K562 (cell line): ENCODE measurements around the gene DACT3. TPM values are rescaled to one million over a fixed set of nuclear protein-coding genes. Genes with fewer than 3 reads are reported as not detected.
A peak's percentile ranks its signal among the peaks of the same experiment; 100 is the strongest.

Experiments
- ATAC-seq: fragments of 200-7000 bp; cut with Tn5 transposase; 3 replicates; pipeline ENCODE4 v1.9.1; 2020; ENCODE audit warnings: moderate library complexity
- BruUV-seq: library from RNA; stranded (reverse); fragments of 400-500 nt; replicated peaks from 2 replicates; lab custom pipeline; 2021; lab: Mats Ljungman, UMichigan
- CTCF ChIA-PET: fragments of 300-600 bp; formaldehyde crosslinking; extraction: SDS; loops from one replicate; lab custom pipeline; 2021; ENCODE audit warnings: low intra/inter-chr PET ratio; lab: Yijun Ruan, JAX
- POLR2A ChIA-PET: fragments of 300-600, 350-650 bp; sonication (Branson Sonifier 250); formaldehyde crosslinking; extraction: SDS; loops from one replicate; lab custom pipeline; 2021; ENCODE audit warnings: antibody characterized with exemption, inconsistent platforms; lab: Yijun Ruan, JAX
- DNase-seq, 4 experiments: peaks; one replicate each; pipeline versions ENCODE4 v3.0.0 to v3.0.0-alpha.2; 2011 to 2018; ENCODE audit warnings: low spot score in 3 of 4, mixed read lengths in 3 of 4; ENCODE audit errors: extremely low read depth in 1 of 4
- FAIRE-seq: peaks from 2 replicates; lab custom pipeline; 2011; peaks lifted over from hg19 to GRCh38; lab: Jason Lieb, UNC
- H2AFZ ChIP-seq: 2 replicates; pipeline ENCODE4 v1.6.0; 2011; ENCODE audit warnings: low read depth, low read length, control low read depth, inconsistent platforms
- H3K27ac ChIP-seq: fragments of 200-600 bp; 3 replicates; pipeline ENCODE4 v1.8.0; 2011; ENCODE audit warnings: low read depth, mild to moderate bottlenecking, control low read depth, inconsistent platforms, low read length, moderate library complexity, mixed read lengths; ENCODE audit errors: extremely low read depth
- H3K27me3 ChIP-seq, 2 experiments: fragments of 300-600 bp in 1 of 2; 2 replicates in 1 of 2; 3 replicates in 1 of 2; pipeline versions ENCODE4 v1.6.0 to v1.8.0; 2011; ENCODE audit warnings: inconsistent platforms in 2 of 2, low read length in 2 of 2, mild to moderate bottlenecking in 1 of 2, mixed read lengths in 1 of 2, moderate library complexity in 1 of 2; ENCODE audit not compliant: control insufficient read depth in 2 of 2, insufficient read depth in 2 of 2
- H3K36me3 ChIP-seq: fragments of 300-600 bp; 3 replicates; pipeline ENCODE4 v1.8.0; 2011; ENCODE audit warnings: mild to moderate bottlenecking, low read length, inconsistent platforms; ENCODE audit not compliant: control insufficient read depth, insufficient read depth
- H3K4me1 ChIP-seq, 2 experiments: fragments of 200-600 bp in 1 of 2; replicated peaks in 1 of 2; 2 replicates in 1 of 2; 3 replicates in 1 of 2; pipeline versions ENCODE4 v1.5.1 to v1.8.0; 2011; ENCODE audit warnings: inconsistent platforms in 2 of 2, low read length in 2 of 2, mild to moderate bottlenecking in 1 of 2, mixed read lengths in 1 of 2, moderate library complexity in 1 of 2; ENCODE audit not compliant: control insufficient read depth in 2 of 2, insufficient read depth in 2 of 2
- H3K4me2 ChIP-seq: 2 replicates; pipeline ENCODE4 v1.6.1; 2011; ENCODE audit warnings: low read length, control low read depth, inconsistent platforms, mixed read lengths; ENCODE audit not compliant: insufficient read depth
- H3K4me3 ChIP-seq: fragments of 200-600 bp; sonication (generic), shearing (Covaris generic); 2 replicates; pipeline ENCODE4 v1.5.1; 2016; ENCODE audit warnings: control low read depth, inconsistent platforms
- H3K79me2 ChIP-seq: fragments of 200-600 bp; 3 replicates; pipeline ENCODE4 v1.8.0; 2011; ENCODE audit warnings: low read length, inconsistent platforms; ENCODE audit not compliant: control insufficient read depth, insufficient read depth
- H3K9ac ChIP-seq, 2 experiments: 2 replicates each; pipeline versions ENCODE4 v1.6.0 to v1.6.1; 2011; ENCODE audit warnings: low read depth in 2 of 2, low read length in 2 of 2, control low read depth in 1 of 2, inconsistent platforms in 1 of 2, mild to moderate bottlenecking in 1 of 2, mixed read lengths in 1 of 2; ENCODE audit not compliant: insufficient read depth in 1 of 2
- H3K9me1 ChIP-seq: one replicate; pipeline ENCODE4 v1.6.0; 2011; ENCODE audit warnings: inconsistent platforms, mild to moderate bottlenecking, low read length, moderate library complexity; ENCODE audit not compliant: control insufficient read depth, insufficient read depth
- H3K9me3 ChIP-seq: replicated peaks from 2 replicates; pipeline ENCODE4 v1.5.1; 2011; ENCODE audit warnings: low read depth, low read length, inconsistent platforms; ENCODE audit not compliant: control insufficient read depth, insufficient read depth
- H4K20me1 ChIP-seq: replicated peaks from 2 replicates; pipeline ENCODE4 v1.6.1; 2011; ENCODE audit warnings: low read length, inconsistent platforms, mixed read lengths; ENCODE audit not compliant: control insufficient read depth, insufficient read depth
- CTBP1 ChIP-seq: fragments of 450-650 bp; IDR thresholded peaks from 2 replicates; pipeline ENCODE4 v1.6.1; 2016; ENCODE audit warnings: borderline replicate concordance
- EHMT2 ChIP-seq: fragments of 450-650 bp; IDR thresholded peaks from 2 replicates; pipeline ENCODE4 v1.6.1; 2018; ENCODE audit warnings: antibody characterized with exemption
- MAX ChIP-seq: sonication (generic); formaldehyde crosslinking; IDR thresholded peaks from 2 replicates; pipeline ENCODE4 v1.9.0; 2022; ENCODE audit warnings: mild to moderate bottlenecking, missing genetic modification reagents
- MCM7 ChIP-seq, 2 experiments: fragments of 450-650 bp; IDR thresholded peaks; 2 replicates each; pipeline ENCODE4 v1.6.1; 2016 to 2018
- MYC ChIP-seq, 2 experiments: fragments of 250-450 bp in 1 of 2; sonication (Bioruptor Pico) in 1 of 2; IDR thresholded peaks; 2 replicates each; pipeline versions ENCODE4 v1.5.1 to v1.6.1; 2012 to 2021; ENCODE audit warnings: low read depth in 2 of 2, borderline replicate concordance in 1 of 2, improper control_type of control experiment in 1 of 2, low read length in 1 of 2, mild to moderate bottlenecking in 1 of 2, moderate library complexity in 1 of 2
- NFRKB ChIP-seq: fragments of 450-650 bp; IDR thresholded peaks from 2 replicates; pipeline ENCODE4 v1.6.1; 2016; ENCODE audit warnings: low read depth
- NRF1 ChIP-seq, 2 experiments: fragments of 450-650 bp; IDR thresholded peaks in 1 of 2; conservative IDR thresholded peaks in 1 of 2; 2 replicates each; pipeline ENCODE4 v1.6.1; 2014; ENCODE audit warnings: mild to moderate bottlenecking in 2 of 2
- PURB ChIP-seq: sonication (generic); formaldehyde crosslinking; IDR thresholded peaks from 2 replicates; pipeline ENCODE4 v1.9.0; 2021; ENCODE audit warnings: low read depth, mild to moderate bottlenecking, missing genetic modification reagents
- RBFOX2 ChIP-seq: fragments of 200-400 bp; formaldehyde crosslinking; IDR thresholded peaks from 2 replicates; pipeline ENCODE4 v1.6.1; 2017; ENCODE audit warnings: low read depth, mild to moderate bottlenecking, low read length, moderate library complexity
- RREB1 ChIP-seq: fragments of 250-450 bp; sonication (Bioruptor Pico); IDR thresholded peaks from 2 replicates; pipeline ENCODE4 v1.4.0; 2020
- SRSF9 ChIP-seq: fragments of 200-400 bp; formaldehyde crosslinking; IDR thresholded peaks from 2 replicates; pipeline ENCODE4 v1.6.1; 2017; ENCODE audit warnings: low read depth, low read length, borderline replicate concordance
- TFAP4 ChIP-seq: sonication (generic); formaldehyde crosslinking; IDR thresholded peaks from 2 replicates; pipeline ENCODE4 v1.8.0; 2022; ENCODE audit warnings: missing genetic modification reagents, mild to moderate bottlenecking, moderate library complexity, borderline replicate concordance
- ZNF263 ChIP-seq: sonication (generic); formaldehyde crosslinking; IDR thresholded peaks from 2 replicates; pipeline ENCODE4 v1.8.0; 2022; ENCODE audit warnings: mild to moderate bottlenecking, missing genetic modification reagents, borderline replicate concordance
- ZNF384 ChIP-seq: IDR thresholded peaks from 2 replicates; pipeline ENCODE4 v1.6.1; 2012; ENCODE audit warnings: low read depth, low read length, improper control_type of control experiment
- ZNF699 ChIP-seq: fragments of 250-450 bp; sonication (Bioruptor Pico); IDR thresholded peaks from 2 replicates; pipeline ENCODE4 v1.8.0; 2021; ENCODE audit warnings: mild to moderate bottlenecking, moderate library complexity; ENCODE audit not compliant: insufficient replicate concordance
- ZNF707 ChIP-seq: fragments of 250-450 bp; sonication (Bioruptor Pico); conservative IDR thresholded peaks from 2 replicates; pipeline ENCODE4 v1.8.0; 2022; ENCODE audit warnings: inconsistent platforms, mild to moderate bottlenecking, moderate library complexity
- whole genome bisulfite sequencing: fragments of 100-300 bp; shearing (Covaris generic); methylation state at CpG from one replicate; pipeline ENCODE4 v1.1.6; 2016; ENCODE audit warnings: low coverage, mixed read lengths; ENCODE audit not compliant: insufficient coverage; ENCODE audit errors: missing lambda C conversion rate; 5-methylcytosine and 5-hydroxymethylcytosine counted together
- in situ Hi-C: fragments of 300-500 bp; cut with MboI; formaldehyde crosslinking; loops from 4 replicates; pipeline ENCODE4 v1.15.0; 2018; ENCODE audit warnings: inconsistent platforms, mixed read lengths
- intact Hi-C: fragments of 100-400 bp; cut with micrococcal nuclease; formaldehyde crosslinking; loops from 2 replicates; pipeline ENCODE4 v1.14.2; 2022
- polyA plus RNA-seq, 8 experiments: library from polyadenylated mRNA; depleted of rRNA in 4 of 8; stranded (reverse) in 5 of 8; unstranded in 3 of 8; fragments of >200 nt; fragmentation: Nextera tagmentation in 2 of 8; fragmentation: Illumina TruSeq in 1 of 8; extraction: Ambion mirVana in 2 of 8; extraction: Trizol in 1 of 8; gene quantifications; 2 replicates each; pipeline versions ENCODE4 v1.2.1 to v1.2.3, GENCODE V29; 2011 to 2014; ENCODE audit warnings: inconsistent platforms in 1 of 8, missing spikeins in 1 of 8
- total RNA-seq, 7 experiments: library from RNA; depleted of rRNA in 6 of 7; stranded (reverse); fragments of >200 nt in 6 of 7; fragmentation: Illumina TruSeq in 2 of 7; extraction: Trizol in 2 of 7; gene quantifications; 2 replicates each; pipeline versions ENCODE4 v1.2.1 to v1.2.3, GENCODE V29; 2011 to 2021; ENCODE audit warnings: low replicate concordance in 1 of 7

Gene DACT3
- total and polyA plus RNA-seq, 9 of the 15 experiments (the other 6 are each of a cell fraction or from before 2014, with no cell fraction given), result 0.67 to 6.5 (median 3.5) TPM

- DNase-seq, result peak; percentile 55 to 63 (median 56)
- in situ Hi-C loops (no loop called here), intact Hi-C loops (no loop called here)
- H3K4me1 ChIP-seq, result peaks cover 15 to 46% of the 10 kb centered on the region in 2 experiments; a peak in 4 of 5 replicates
- H3K27me3 ChIP-seq, result no peaks in the 10 kb centered on the region
- peak overlapping the region; percentile 64; the same call in 2 of the 3 replicates for H3K27ac ChIP-seq
- CTCF ChIA-PET, result no interaction called here
- no peak overlapping the region for H2AFZ ChIP-seq
- H3K4me2 ChIP-seq, result peak overlapping the region; percentile 76
- no TSS peak for BruUV-seq
- POLR2A ChIA-PET, result interaction anchor here (0.8 to 3.6 kb wide), 6 partner anchors 9 to 59 kb away, joined by 3 to 30 read pairs (median 4); no protein-coding TSS in a partner anchor
- peaks cover 30% of the 10 kb centered on the region for H4K20me1 ChIP-seq
- H3K9me1 ChIP-seq, result no peaks in the 10 kb centered on the region
- H3K9ac ChIP-seq, result peak overlapping the region; percentile 99 to 100
- peaks cover 49% of the 10 kb centered on the region for H3K79me2 ChIP-seq
- 11% methylated on average over 2 of the region's 2 CpGs for WGBS
- peaks cover 54% of the 10 kb centered on the region; the same call in 2 of the 3 replicates for H3K36me3 ChIP-seq
- H3K9me3 ChIP-seq, result peaks cover 11% of the 10 kb centered on the region
- FAIRE-seq, result peak; percentile 75
- ATAC-seq, result peak; percentile 25
- H3K4me3 ChIP-seq, result peak overlapping the region; percentile 79
- TF ChIP-seq ZNF699 (CRISPR knock-in tag), result no peak
- peak; percentile 79 for TF ChIP-seq ZNF384
- TF ChIP-seq PURB (CRISPR knock-in tag), result no peak
- TF ChIP-seq MAX (CRISPR knock-in tag), result no peak
- TF ChIP-seq ZNF263 (CRISPR knock-in tag), result 0 out of 2 replicates have a peak, but pooled peaks have one; percentile 3
- no peak for TF ChIP-seq NFRKB
- no peak for TF ChIP-seq EHMT2
- TF ChIP-seq MYC (IDR thresholded peaks at IDR 0.05; ENCODE audit: low read depth, low read length), result no peak
- no peak for TF ChIP-seq MYC (CRISPR knock-in tag; IDR thresholded peaks at IDR 0.05; ENCODE audit: borderline replicate concordance, low read depth)
- TF ChIP-seq SRSF9, result no peak
- TF ChIP-seq RBFOX2, result no peak
- TF ChIP-seq TFAP4 (CRISPR knock-in tag), result 0 out of 2 replicates have a peak, but pooled peaks have one; percentile 13
- TF ChIP-seq MCM7 (IDR thresholded peaks at IDR 0.05), result no peak
- no peak; the same call in 1 of the 2 replicates for TF ChIP-seq CTBP1
- TF ChIP-seq RREB1 (CRISPR knock-in tag), result no peak
- no peak for TF ChIP-seq NRF1 (conservative IDR thresholded peaks at IDR 0.05 in 1 of 2, IDR thresholded peaks at IDR 0.05 in 1 of 2)
- TF ChIP-seq ZNF707 (CRISPR knock-in tag), result no peak
These were observed 57.8 kb downstream of the DACT3 start for GRCh38 chr19:46603195-46603637.
